GM04503 (cell line): ENCODE results near the gene FHOD3.

Experiments used
- DNase-seq: peaks from one replicate; pipeline ENCODE4 v3.0.0-alpha.2; 2012; ENCODE audit warnings: low read depth

Gene FHOD3

DNA sequence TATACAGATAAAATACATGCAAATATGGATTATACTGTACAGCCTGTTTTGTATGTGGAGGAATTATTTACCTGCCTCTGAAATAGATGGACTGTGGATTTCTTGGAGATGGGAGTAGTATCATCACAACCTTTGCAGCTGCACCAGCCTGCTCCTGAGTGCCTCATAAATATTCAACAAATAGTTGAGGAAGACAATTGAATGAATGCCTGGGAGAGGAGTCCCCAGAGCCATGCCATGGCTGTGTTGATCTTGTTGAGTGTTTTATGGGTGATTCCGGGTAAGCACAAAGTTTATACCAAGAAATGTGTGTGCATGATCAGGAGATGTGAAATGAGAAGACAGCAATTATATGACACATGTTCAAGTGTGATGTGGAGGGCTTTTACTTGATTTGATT is 225.0 kb downstream of the FHOD3 start:
- DNase-seq = no peak

DNA sequence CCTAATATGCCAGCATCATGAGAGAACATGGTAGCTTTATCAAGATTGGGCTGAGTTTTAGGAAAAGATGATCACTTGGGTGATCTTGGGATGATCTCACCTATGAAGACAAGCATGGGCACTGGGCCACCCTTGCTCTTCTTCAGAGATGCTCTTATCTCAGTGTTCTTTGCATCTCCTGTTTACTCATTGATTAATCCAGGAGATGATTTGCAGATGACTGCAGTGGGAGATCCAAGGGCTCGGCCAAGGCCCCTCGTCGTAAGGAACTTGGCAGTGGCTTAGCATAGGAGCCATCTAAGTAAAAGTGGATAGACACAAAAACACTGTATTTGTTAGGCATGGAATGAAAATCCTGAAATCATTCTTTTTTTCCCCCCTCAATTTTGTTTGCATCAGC is 228.4 kb downstream of the FHOD3 start:
- no peak for DNase-seq

DNA sequence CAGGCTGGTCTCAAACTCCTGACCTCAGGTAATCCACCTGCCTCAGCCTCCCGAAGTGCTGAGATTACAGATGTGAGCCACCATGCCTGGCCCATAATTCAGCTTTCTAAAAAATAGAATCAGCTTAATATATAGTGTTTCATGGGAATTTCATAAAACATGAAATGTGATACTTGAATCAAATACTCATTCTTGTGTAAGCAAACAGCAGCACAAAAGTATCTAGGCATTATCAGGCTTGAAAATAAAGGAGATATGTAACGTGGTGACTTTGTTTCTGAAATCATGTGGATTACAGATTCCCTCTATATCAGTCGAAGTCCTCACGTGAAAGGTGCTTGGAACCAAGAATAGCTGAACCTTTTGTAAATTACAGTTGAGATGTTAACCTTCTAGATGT is 229.1 kb downstream of the FHOD3 start:
- DNase-seq = no peak

DNA sequence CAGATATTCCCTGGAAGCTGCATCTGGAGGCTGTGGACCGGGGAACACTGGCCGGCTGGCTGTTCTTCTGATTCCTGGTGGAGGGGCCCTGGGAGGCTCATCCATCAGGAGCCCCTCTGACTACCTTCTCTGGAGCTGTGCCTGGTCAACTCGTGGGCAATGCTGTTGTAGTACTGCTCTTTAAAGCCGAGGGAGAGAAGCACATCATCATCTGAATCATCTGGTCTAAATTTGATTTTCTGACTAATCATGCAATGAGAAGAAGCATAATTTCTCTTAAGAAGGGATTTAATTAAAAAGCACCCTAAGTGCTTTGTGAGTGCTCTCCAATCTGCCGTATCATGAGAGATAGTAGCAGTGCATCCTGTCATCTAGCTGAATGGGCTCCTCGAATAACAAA is 229.5 kb downstream of the FHOD3 start:
- no peak for DNase-seq

- DNase-seq = no peak
Measured at GRCh38 chr18:36527740-36528455, 230.4 kb downstream of the FHOD3 start.

DNA sequence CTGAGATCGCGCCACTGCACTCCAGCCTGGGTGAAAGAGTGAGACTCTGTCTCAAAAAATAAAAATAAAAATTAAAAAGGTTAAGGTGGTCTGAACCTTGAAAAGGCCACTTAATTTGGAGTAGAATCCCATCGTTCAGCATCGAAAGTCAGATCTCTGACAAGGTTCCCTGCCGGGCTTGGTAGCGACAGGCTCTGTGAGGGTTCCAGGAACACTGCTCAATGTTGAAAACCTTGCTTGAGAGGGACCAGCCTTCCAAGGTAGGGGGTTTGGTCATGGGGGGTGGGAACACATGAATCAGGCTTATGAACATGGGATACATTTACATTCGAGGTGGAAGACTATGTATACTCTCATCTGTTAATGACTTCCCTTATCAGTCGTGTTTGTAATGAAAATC is 232.2 kb downstream of the FHOD3 start:
- no peak for DNase-seq

- DNase-seq = no peak
Measured at GRCh38 chr18:36530676-36531405, 233.3 kb downstream of the FHOD3 start.

- no peak for DNase-seq
Measured at GRCh38 chr18:36531636-36532035, 234.1 kb downstream of the FHOD3 start.

GRCh38 chr18:36532394-36532793 is 234.9 kb downstream of the FHOD3 start:
- DNase-seq = peak; percentile 56

DNA sequence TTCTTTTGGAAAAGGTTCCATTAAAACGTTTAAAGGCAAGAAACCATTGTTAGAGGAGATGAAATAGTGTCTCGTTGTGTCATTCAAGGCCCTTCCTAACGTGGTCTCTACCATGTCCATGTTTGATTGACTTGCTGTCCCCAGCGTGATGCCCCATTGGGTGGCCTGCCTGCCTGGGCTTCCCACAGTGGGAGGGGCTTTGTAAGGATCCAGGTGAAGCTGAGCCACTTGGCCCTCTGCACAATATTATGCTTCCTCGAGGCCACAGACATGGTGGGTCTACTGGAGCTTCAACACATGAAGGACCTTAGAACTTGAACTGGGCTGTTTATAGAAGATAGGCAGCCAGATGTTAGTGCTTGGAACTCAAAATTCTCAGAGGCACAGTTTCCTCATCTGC is 235.3 kb downstream of the FHOD3 start:
- no peak for DNase-seq

DNA sequence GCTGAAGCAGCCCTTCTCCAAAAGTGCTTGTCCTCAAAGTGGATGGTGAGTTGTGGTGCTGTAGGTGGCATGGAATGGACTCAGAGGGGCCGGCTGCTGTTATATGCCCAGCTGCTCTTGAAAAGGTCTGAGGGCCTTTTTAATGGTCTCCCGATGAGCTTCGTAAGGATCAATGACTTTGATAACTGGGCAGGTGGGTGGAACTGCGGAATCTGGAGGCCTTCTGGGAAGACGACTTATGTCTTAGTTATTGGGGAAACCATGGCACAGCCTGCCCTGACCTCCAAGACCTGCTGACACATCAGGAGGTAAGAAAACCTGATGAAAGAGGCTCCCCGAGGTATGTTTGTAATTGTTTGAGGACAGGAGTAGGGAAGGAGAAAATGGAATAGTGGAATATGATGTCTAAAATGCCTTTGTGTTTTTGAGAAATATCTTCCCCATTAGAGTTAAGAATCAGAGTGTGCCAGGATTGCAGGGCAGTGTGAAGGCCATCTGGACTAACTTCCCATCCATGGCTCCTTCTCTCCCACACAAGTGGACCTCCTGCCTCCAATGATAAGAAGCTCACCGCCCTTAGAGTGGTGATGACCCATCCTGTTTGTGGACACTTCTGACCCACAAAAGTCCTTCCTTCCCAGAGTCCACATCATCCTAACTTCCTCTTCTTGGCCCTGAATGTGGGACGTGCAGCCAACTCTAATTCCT is 236.1 kb downstream of the FHOD3 start:
- DNase-seq = no peak

GRCh38 chr18:36534154-36534688 is 236.7 kb downstream of the FHOD3 start:
- DNase-seq = no peak

GRCh38 chr18:36535202-36535935 is 237.9 kb downstream of the FHOD3 start:
- no peak for DNase-seq

DNA sequence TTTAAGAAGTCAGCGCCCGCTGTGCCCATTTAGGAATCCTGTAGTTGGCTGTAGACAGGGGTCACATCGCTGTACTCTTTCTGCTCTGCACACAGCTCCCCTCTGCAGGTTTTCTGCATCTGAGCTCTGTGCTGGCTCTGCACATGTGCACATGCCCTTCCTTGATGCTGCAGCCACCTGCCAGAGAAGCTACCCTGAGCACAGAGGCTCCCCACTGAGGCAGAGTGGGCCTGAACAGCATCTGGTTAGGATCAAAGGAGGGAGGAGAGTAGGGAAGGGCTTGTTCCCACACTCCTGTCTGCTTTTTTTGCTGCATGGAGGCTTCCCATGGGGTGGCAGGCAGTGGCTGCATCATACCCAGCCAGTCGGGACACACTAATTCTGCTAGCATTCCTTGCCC is 238.9 kb downstream of the FHOD3 start:
- no peak for DNase-seq

DNA sequence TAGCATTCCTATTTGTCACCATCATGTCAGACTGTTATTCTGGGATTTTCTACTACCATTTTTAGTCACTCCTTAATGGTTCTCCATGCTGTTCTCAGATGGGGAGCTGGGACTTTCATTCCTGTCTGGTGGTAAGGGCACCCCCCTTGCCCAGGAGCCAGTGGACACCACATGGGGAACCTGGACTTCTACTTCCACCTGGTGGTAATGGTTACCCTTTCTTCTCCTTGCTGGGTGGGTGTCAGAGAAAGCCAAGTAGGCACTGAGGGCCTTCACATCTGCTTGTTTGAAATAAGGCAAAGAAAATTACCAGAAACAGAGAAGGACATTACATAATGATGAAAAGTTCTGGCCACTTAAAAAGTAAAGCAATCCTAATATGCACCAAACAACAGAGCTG is 239.8 kb downstream of the FHOD3 start:
- no peak for DNase-seq

DNA sequence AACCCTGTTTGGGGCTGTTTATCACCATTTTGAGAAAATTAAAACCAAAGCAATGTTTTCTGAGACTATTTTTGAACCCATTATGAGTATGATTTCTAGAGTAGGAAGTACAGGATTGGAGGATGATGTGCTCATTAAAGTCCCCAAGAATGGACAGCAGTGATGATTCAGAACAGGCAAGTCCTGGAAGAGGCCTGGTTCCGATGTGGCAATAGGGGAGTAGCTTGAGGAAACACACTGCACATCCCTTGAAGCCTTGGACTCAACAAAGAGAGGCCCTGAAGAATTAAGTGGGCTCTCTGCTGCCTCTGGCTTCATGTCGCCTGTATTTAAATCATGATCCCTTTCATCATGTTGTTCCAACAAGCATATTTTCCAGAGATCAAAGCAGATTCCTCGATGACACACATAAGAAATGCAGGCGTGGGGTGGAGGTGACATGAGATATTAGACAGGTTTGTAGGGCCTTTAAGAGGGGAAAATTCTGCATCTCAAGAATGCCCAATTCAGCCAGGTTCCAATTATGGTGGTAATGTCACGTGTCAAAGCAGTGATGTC is 242.2 kb downstream of the FHOD3 start:
- DNase-seq = peak; percentile 21

DNA sequence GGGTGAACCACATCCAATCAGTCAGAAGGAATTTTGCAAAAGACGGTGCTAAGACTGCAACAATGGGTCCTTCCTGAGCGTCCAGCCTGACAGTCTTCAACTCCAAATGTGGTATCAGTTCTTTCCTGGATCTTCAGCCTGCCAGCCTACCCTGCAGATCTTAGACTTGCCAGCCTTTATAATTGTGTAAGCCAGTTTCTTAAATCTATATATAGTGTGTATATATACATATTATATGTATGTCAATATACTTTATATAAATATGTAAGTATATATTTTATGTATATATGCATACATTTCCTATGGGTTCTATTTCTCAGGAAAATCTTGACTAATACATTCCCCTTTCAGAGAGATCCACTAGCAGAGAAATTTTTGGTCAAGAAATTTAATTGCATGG is 245.5 kb downstream of the FHOD3 start:
- DNase-seq = no peak

GRCh38 chr18:36543991-36544725 is 246.6 kb downstream of the FHOD3 start:
- DNase-seq = no peak

- DNase-seq = no peak
Measured at GRCh38 chr18:36545821-36546427, 248.4 kb downstream of the FHOD3 start.

DNA sequence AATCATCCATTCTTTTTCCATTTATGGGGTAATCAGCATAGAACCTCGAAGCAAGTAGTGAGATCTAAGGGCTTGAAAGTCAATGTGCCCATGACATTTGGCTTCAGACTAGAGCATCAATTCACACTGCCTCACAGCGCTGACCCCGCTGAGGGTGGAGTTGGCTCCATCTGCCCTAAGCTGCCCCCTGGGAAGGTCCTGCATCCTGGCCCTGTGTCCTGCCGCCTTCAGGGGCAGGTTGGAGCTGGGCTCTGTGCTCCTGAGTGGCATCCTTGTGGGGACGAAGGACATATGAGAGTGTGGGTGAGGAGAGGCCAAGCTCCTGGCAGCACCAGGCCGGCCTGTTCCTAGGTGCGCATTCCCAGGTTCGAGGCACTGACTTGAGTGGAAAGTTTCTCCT is 249.4 kb downstream of the FHOD3 start:
- no peak for DNase-seq

DNA sequence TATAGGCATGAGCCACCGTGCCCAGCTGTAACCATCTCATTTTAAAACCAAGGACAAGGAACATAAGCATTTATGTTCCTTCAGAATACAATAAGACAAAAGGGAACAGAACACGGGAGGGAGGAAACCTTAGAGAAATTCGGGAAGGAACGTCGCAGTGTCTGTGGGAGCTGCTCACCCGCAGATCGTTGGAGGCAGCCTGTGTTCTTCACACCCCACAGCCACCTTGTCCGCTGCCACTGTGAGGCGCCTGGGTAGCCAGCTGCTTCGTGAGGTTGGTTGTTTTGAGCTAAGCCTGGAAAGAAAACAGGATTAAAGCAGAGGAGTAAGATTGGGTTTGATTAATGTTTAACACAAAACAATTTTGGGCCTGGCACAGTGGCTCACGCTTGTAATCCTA is 250.0 kb downstream of the FHOD3 start:
- DNase-seq = no peak
